OCI-LY7 (cell line): Measurements from ENCODE around the gene RTKN.

ENCODE experiments used
- CTCF ChIP-seq: fragments of 200-600 bp; sonication (generic); conservative IDR thresholded peaks from 2 replicates; pipeline ENCODE4 v1.5.1; 2014; ENCODE audit warnings: mild to moderate bottlenecking, antibody characterized with exemption, low read length, moderate library complexity, mixed read lengths
- EZH2phosphoT487 ChIP-seq: fragments of 200-600 bp; sonication (generic); IDR thresholded peaks from 2 replicates; pipeline ENCODE4 v1.6.1; 2018; ENCODE audit warnings: low read depth, borderline replicate concordance, mild to moderate bottlenecking, mixed run types, antibody characterized with exemption, low read length, moderate library complexity, mixed read lengths

GRCh38 chr2:74441690-74442482, at the start of gene RTKN:
- TF ChIP-seq CTCF, result no peak
- TF ChIP-seq EZH2phosphoT487, result no peak
